Gastrocnemius medialis (tissue), 4 donors: Measurements from ENCODE around the gene FAM107B. TPM values are rescaled to one million over a fixed set of nuclear protein-coding genes. Genes with fewer than 3 reads are reported as not detected.

Experiments used
- ATAC-seq, 2 donors: fragments of 150-250 bp; one replicate each; pipeline ENCODE4 v1.9.1; 2016
- DNase-seq, 2 donors: peaks; one replicate each; pipeline ENCODE4 v3.0.0-alpha.2; 2019
- H3K27ac ChIP-seq, 4 donors: fragments of 200-600 bp; sonication (generic); 1 replicate in 1 of 4; 2 replicates in 3 of 4; pipeline ENCODE4 v1.5.1; 2016 to 2018; ENCODE audit warnings: mild to moderate bottlenecking in 2 of 4, moderate library complexity in 1 of 4
- H3K27me3 ChIP-seq, 3 donors: fragments of 200-600 bp; sonication (generic) in 2 of 3; 1 replicate in 1 of 3; 2 replicates in 2 of 3; pipeline versions ENCODE4 v1.5.1 to v1.6.0; 2016 to 2019; ENCODE audit warnings: mild to moderate bottlenecking in 1 of 3, moderate library complexity in 1 of 3
- H3K36me3 ChIP-seq, 2 donors: fragments of 200-600 bp; sonication (generic) in 1 of 2; one replicate each; pipeline ENCODE4 v1.5.1; 2017 to 2018
- H3K4me1 ChIP-seq, 2 donors: fragments of 200-600 bp; sonication (generic) in 1 of 2; one replicate each; pipeline ENCODE4 v1.5.1; 2016 to 2017; ENCODE audit warnings: mild to moderate bottlenecking in 2 of 2
- H3K4me3 ChIP-seq, 4 donors: fragments of 200-600 bp; sonication (generic) in 3 of 4; 1 replicate in 1 of 4; 2 replicates in 3 of 4; pipeline ENCODE4 v1.5.1; 2016 to 2019; ENCODE audit warnings: mild to moderate bottlenecking in 2 of 4
- H3K9me3 ChIP-seq, 3 donors: fragments of 200-600 bp; sonication (generic) in 2 of 3; 1 replicate in 1 of 3; 2 replicates in 2 of 3; pipeline ENCODE4 v1.5.1; 2016 to 2019
- POLR2A ChIP-seq, 2 donors: fragments of 450-650 bp; IDR thresholded peaks; one replicate each; pipeline ENCODE4 v1.6.1; 2017; ENCODE audit warnings: antibody characterized with exemption in 2 of 2, mild to moderate bottlenecking in 2 of 2, moderate library complexity in 2 of 2
- in situ Hi-C, 4 donors: fragments of 200-750 bp; cut with MboI; loops; one replicate each; pipeline versions ENCODE4 v1.15.0 to v1.8.0; 2017; ENCODE audit warnings: low sequenced_read_pairs in 4 of 4
- intact Hi-C: fragments of 100-400 bp; cut with DNase I; formaldehyde crosslinking; loops from one replicate; pipeline ENCODE4 v1.15.1; 2023; ENCODE audit warnings: low total_unique reads
- total RNA-seq, 4 donors: library from RNA; depleted of rRNA; stranded (reverse); fragments of >200 nt; gene quantifications; one replicate each; pipeline versions ENCODE4 v1.1.0 to v1.2.3, GENCODE V29; 2016
- TF ChIP-seq, protein P1 (sequence below), 5 experiments: fragments of 450-650 bp in 3 of 5; fragments of 200-600 bp in 2 of 5; sonication (generic) in 2 of 5; IDR thresholded peaks in 4 of 5; conservative IDR thresholded peaks in 1 of 5; 1 replicate in 4 of 5; 2 replicates in 1 of 5; pipeline ENCODE4 v1.5.1; 2016 to 2019; ENCODE audit warnings: antibody characterized with exemption in 5 of 5, mild to moderate bottlenecking in 3 of 5, moderate library complexity in 3 of 5

The FAM107B gene
- total RNA-seq, 4 donors from 2014 or later: 1.5 to 3.7 (median 2.6) TPM

DNA sequence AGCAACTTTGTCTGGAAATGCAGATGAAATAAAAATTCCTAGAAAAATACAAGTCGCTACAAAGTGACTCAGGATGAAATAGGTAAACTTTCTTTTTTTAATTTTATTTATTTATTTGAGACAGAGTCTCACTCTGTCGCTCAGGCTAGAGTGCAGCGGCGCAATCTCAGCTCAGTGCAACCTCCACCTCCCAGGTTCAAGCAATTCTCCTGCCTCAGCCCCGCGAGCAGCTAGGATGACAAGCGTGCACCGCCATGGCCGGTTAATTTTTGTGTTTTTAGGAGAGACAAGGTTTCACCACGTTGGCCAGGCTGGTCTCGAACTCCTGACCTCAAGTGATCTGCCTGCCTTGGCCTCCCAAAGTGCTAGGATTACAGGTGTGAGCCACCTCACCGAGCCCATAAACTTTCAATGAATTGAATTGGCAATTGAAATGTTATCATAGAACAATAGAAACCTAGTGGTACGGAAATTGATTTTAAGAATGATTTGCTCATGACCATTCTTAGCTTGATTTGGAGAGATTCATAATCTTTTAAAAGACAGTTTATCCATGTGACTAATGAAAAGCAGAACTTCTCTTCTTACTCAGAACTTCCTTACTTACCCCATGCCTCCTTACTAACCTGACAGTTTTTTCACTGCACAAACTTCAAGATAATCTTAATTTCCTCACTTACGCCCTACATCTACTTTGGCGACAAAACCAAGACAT lies 161.7 kb downstream of the FAM107B start:
- Histone ChIP-seq H3K4me1 (no peaks in the 10 kb centered on the region), H3K9me3 (no peaks in the 10 kb centered on the region), H3K27ac (no peak overlapping the region), H3K36me3 (no peaks in the 10 kb centered on the region), H3K4me3 (no peak overlapping the region), H3K27me3 (no peaks in the 10 kb centered on the region)
- in situ Hi-C loops: no loop called here
- ATAC-seq (no peak), DNase-seq (no peak)
- intact Hi-C loops: no loop called here
- TF ChIP-seq, protein P1, sequence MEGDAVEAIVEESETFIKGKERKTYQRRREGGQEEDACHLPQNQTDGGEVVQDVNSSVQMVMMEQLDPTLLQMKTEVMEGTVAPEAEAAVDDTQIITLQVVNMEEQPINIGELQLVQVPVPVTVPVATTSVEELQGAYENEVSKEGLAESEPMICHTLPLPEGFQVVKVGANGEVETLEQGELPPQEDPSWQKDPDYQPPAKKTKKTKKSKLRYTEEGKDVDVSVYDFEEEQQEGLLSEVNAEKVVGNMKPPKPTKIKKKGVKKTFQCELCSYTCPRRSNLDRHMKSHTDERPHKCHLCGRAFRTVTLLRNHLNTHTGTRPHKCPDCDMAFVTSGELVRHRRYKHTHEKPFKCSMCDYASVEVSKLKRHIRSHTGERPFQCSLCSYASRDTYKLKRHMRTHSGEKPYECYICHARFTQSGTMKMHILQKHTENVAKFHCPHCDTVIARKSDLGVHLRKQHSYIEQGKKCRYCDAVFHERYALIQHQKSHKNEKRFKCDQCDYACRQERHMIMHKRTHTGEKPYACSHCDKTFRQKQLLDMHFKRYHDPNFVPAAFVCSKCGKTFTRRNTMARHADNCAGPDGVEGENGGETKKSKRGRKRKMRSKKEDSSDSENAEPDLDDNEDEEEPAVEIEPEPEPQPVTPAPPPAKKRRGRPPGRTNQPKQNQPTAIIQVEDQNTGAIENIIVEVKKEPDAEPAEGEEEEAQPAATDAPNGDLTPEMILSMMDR (IDR thresholded peaks at IDR 0.05 in 4 of 5, conservative IDR thresholded peaks at IDR 0.05 in 1 of 5): no peak
- no peak for TF ChIP-seq POLR2A (IDR thresholded peaks at IDR 0.05)

DNA sequence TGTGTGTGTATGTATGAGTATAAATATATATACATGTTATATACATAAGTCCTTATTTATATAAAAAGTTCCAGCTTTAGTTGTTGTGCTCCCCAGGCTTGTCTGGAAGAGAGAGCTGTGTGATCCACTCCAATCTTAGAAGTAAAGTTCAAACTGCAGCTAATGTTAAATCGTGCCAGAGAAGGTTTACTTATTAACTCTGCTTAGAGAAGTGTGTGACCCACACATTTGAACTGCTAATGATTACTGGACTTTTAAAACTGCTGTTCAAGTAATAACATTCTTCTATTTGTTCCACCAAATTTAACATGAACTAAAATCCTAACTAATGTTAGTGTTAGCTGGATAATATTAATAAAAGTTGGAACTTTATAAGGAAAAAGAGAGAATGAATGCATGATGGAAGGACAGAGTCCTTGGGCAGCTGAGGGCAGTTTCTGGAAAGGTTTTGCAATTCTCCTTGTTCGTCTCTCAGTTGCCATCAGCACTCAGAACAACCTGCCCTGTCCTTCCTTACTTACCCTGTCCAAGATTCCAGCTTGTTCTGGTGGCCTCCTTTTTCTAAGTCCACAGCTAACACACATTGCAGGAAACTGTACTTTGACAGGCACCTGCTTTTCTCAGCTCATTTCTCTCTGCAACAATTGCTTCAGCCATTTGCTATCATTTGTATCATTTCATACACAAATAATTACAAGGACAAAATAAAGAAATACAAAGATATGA lies 162.6 kb downstream of the FAM107B start:
- H3K4me1 ChIP-seq: no peaks in the 10 kb centered on the region
- H3K36me3 ChIP-seq: no peaks in the 10 kb centered on the region
- in situ Hi-C loops (no loop called here), intact Hi-C loops (no loop called here)
- ATAC-seq (no peak), DNase-seq (no peak)
- TF ChIP-seq POLR2A (IDR thresholded peaks at IDR 0.05): no peak
- TF ChIP-seq, protein P1 (IDR thresholded peaks at IDR 0.05 in 4 of 5, conservative IDR thresholded peaks at IDR 0.05 in 1 of 5): no peak
- H3K27me3 ChIP-seq: no peaks in the 10 kb centered on the region
- no peak overlapping the region for H3K4me3 ChIP-seq
- no peak overlapping the region for H3K27ac ChIP-seq
- no peaks in the 10 kb centered on the region for H3K9me3 ChIP-seq

DNA sequence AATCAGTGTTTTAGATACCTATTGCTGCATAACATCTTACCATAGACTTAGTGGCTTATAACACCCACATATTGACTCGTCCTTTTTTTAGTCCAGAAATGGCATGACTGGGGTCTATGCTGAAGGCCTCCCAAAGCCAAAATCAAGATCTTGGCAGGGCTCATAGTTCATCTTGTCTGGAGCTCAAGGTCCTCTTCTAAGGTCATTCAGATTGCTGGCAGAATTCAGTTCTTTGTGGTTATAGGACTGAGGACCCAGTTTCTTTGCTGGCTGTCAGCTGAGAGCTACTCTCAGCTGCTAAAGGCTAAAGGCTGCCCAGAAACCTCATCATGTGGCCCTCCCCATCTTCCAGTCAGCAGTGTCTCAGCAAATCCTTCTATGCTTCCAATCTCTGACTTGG lies 165.5 kb downstream of the FAM107B start:
- H3K9me3 ChIP-seq: no peaks in the 10 kb centered on the region
- DNase-seq (no peak), ATAC-seq (no peak)
- peaks cover 7 to 8% of the 10 kb centered on the region in 2 donors for H3K4me1 ChIP-seq
- TF ChIP-seq POLR2A (IDR thresholded peaks at IDR 0.05): no peak
- TF ChIP-seq, protein P1 (IDR thresholded peaks at IDR 0.05 in 4 of 5, conservative IDR thresholded peaks at IDR 0.05 in 1 of 5): no peak
- no peak overlapping the region for H3K4me3 ChIP-seq
- intact Hi-C loops (loop anchor here (10.0 kb wide), 1 partner anchor 1514 kb away; no protein-coding TSS in a partner anchor), in situ Hi-C loops (no loop called here)
- no peaks in the 10 kb centered on the region for H3K36me3 ChIP-seq
- no peaks in the 10 kb centered on the region for H3K27me3 ChIP-seq
- H3K27ac ChIP-seq: no peak overlapping the region

DNA sequence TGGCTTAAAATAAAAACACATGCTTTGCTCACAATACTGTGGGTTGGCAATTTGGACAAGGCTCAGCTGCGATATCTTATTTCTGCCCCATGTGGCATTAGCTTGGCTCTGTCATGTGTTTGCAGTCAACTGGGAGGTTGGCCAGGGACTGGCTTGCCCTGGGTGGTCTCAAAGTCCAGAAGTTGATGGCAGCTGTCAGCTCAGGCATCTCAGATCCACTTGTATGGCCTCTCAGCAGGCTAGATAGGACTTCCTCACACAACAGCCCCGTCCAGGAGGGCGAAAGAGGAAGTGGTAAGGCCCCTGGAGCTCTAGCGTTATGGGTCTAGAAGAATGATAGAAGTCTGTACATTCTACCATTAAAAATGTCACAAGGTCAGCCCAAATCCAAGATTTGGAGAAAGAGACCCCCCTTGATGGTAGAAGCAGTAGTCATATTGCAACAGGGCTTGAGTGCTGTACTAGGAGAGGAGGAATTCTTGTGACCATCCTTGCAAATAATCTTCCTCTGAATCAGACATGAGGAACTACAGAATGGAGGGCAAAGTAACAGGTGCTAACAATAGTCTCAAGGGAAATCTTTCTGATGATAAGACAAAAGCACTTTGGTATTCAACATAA lies 166.2 kb downstream of the FAM107B start:
- H3K9me3 ChIP-seq: no peaks in the 10 kb centered on the region
- ATAC-seq (no peak), DNase-seq (no peak)
- H3K27me3 ChIP-seq: no peaks in the 10 kb centered on the region
- H3K4me3 ChIP-seq: no peak overlapping the region
- no peak overlapping the region for H3K27ac ChIP-seq
- intact Hi-C loops: loop anchor here (10.0 kb wide), 1 partner anchor 1514 kb away; no protein-coding TSS in a partner anchor
- no peaks in the 10 kb centered on the region for H3K36me3 ChIP-seq
- TF ChIP-seq, protein P1 (IDR thresholded peaks at IDR 0.05 in 4 of 5, conservative IDR thresholded peaks at IDR 0.05 in 1 of 5): no peak
- TF ChIP-seq POLR2A (IDR thresholded peaks at IDR 0.05): no peak
- peaks cover 7 to 8% of the 10 kb centered on the region in 2 donors for H3K4me1 ChIP-seq
- in situ Hi-C loops: no loop called here
